KG1 (cell line): ENCODE measurements around the gene IGFN1.
"Not testable (repeated sequence)": the region's sequence is repeated elsewhere in the genome, so short reads cannot be mapped to it uniquely, and the experiment has no call there.

Experiments used
- DNase-seq: peaks from one replicate; lab custom pipeline; 2025; lab: John Stamatoyannopoulos, UW

The IGFN1 gene

GRCh38 chr1:201217851-201218250 lies 27.2 kb downstream of the IGFN1 start:
- no peak for DNase-seq

GRCh38 chr1:201218409-201218808 lies 27.8 kb downstream of the IGFN1 start:
- no peak for DNase-seq

GRCh38 chr1:201219481-201220387 lies 29.1 kb downstream of the IGFN1 start:
- no peak for DNase-seq

DNA sequence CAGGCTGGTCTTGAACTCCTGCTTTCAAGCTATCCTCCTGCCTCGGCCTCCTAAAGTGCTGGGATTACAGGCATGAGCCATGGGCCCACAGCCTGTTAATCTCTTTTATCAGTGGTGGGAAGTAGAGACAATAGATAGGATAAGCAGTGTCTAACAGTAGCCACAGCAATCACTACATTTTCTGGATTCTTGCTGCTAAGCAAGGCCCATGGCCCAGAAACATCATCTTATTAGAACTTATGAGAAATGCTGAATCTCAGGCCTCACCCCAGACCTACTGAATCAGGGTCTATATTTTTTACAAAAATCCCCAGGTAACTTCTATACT lies 29.7 kb downstream of the IGFN1 start:
- no peak for DNase-seq

- DNase-seq: no peak
These were observed 30.7 kb downstream of the IGFN1 start for GRCh38 chr1:201221201-201221846.

- DNase-seq: no peak
These were observed 31.5 kb downstream of the IGFN1 start for GRCh38 chr1:201222125-201222524.

- DNase-seq: no peak
These were observed 33.4 kb downstream of the IGFN1 start for GRCh38 chr1:201223852-201224665.

DNA sequence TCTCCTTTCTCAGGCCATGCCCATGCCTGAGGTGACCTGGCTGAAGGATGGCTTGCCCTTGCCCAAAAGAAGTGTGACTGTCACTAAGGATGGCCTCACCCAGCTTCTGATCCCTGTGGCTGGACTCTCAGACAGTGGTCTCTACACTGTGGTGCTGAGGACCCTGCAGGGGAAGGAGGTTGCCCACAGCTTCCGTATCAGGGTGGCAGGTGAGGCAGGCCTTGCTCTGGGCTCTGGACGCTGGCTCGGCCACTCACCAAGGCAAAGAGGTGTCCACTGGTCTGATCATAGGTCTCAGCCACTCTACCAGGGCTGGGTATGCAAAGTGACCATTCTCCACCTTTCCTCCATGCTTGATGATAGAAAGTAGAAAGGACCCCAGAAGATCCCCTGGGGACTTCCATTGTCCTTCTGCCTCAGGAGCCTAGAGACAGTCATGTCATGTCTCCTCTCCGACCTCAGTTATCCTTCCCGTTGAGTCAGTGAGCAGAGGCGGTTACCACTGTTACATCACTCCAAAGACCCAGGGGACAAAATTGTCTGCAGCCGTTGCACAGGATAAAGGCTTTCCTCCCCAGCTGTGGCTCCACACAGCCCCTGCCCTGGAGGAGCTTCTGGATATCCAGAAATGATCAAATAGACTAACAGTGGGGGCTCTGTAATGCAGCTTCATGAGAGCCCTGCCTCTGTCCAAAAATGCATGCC lies 34.2 kb downstream of the IGFN1 start:
- DNase-seq: no peak

- no peak for DNase-seq
These were observed 35.5 kb downstream of the IGFN1 start for GRCh38 chr1:201226178-201226514.

- no peak for DNase-seq
These were observed 36.4 kb downstream of the IGFN1 start for GRCh38 chr1:201226859-201227488.

- DNase-seq: no peak
These were observed 37.7 kb downstream of the IGFN1 start for GRCh38 chr1:201228011-201228983.

GRCh38 chr1:201229095-201229494 lies 38.5 kb downstream of the IGFN1 start:
- DNase-seq: no peak

DNA sequence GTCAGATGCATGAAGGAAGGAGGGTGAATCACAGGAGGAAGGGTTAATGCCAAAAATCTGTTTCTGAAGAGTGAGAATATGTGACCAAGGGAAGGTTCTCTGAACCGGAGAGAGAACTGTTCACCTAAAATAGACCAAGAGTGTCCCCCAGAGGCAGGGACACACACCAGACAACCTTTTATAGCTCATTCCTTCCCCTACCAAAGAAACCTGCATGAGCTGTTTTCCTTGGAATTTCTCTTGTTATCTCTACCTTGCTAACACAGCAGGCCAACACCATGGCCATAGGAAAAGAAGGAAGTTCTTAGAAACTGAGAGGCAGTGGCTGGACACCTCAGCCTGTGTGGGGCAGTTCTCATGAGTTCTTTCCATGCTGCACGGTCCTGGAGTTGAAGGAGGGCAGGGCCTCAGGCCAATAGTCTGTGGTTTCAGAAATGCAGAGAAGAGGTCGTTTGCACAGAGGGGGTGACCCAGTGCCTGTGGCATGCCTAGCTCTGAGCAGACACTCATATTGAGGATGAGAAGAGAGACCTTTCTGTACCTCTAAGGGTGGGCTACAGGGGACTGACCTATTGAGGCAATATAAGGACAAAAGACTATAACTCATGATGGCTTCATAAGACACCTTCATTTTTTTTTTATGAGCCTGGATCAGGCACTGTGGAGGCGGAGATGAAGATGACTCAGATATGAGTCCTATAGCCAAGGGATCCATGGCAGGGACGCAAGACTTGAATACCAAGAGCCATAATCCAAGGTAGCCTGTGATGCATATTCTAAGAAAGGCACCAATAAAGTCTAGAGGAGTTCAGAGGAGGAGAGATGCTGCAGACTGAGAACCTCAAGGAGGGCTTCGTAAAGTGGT lies 39.4 kb downstream of the IGFN1 start:
- no peak for DNase-seq

DNA sequence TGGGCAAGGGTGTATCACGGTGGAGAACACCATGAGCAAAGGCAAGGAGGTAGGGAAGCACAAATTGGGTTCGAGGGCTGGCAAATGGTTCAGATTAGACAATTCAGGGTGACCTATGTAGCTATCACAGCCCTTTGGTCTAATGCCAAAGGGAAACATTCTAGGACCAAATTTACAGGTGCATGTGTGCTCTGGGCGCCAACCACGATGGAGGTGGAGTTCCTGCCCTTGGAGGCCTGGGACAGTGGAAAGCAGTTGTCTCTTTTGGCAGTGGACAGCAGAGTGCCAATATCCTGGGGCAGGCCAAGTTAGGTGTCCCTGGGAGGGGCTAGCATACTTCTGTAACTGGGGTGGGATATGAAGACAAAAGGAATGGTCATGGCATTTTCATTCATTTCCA lies 40.1 kb downstream of the IGFN1 start:
- DNase-seq: no peak

GRCh38 chr1:201239646-201240045 lies 49.0 kb downstream of the IGFN1 start:
- not testable (repeated sequence) for DNase-seq

GRCh38 chr1:201240171-201240570 lies 49.5 kb downstream of the IGFN1 start:
- no peak for DNase-seq

- no peak for DNase-seq
These were observed 51.1 kb downstream of the IGFN1 start for GRCh38 chr1:201241736-201242135.

GRCh38 chr1:201245082-201245481 lies 54.5 kb downstream of the IGFN1 start:
- DNase-seq: no peak

DNA sequence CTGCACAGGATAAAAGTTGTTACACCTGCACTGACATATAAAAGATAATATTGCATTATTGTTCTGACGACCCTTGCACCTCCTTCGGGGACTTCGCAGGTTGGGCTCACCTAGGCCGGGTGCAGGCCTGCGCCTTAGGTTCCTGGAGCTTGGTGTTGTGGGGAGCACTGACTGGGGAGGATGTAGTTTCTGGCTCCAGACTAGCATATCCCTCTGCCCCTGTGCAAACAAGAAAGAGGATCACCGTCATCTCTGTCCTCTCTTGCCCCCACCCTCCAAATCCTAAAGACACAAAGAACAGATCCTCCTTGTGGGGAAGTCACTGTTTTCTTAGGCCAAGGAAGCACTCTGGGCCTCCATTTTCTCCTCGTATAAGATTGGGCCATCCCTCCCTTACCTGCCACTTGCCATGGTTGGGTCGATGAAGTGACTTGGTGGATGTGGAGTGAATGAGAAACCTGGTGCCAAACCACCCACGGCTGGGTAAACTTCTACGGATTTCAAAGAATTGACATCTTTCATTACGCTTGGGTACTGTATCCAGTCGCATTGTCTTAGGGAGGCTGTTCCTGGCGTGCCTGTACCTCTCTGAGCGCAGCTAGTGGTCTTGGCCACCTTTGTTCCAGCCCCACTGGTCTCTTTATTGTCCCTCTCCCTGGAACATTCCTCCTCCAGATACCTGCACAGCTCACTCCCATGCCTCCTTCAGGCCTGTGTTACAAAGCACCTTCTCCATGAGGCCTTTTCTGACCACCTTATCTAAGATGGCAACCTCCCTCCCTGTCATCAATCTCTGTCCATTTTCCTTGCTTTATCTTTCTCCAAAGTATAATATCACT lies 58.3 kb downstream of the IGFN1 start:
- no peak for DNase-seq
